Measurements from ENCODE around the gene CACNG3. TPM values are rescaled to one million over a fixed set of nuclear protein-coding genes. Genes with fewer than 3 reads are reported as not detected.

CACNG3 gene

Small RNA genes within 50 kb of the gene (small RNA-seq; reads per million reads assigned to genes)
- not detected for gene RF00408
- gene RNU7-24P: not detected

All from skeletal muscle satellite cell (primary cell).